SU-DHL-6 (cell line): ENCODE data around the gene KIDINS220.

Experiments
- CTCF ChIP-seq: fragments of 200-600 bp; sonication (generic); IDR thresholded peaks from one replicate; pipeline ENCODE4 v1.5.1; 2017; ENCODE audit warnings: antibody characterized with exemption, mild to moderate bottlenecking, low read length, moderate library complexity; ENCODE audit not compliant: insufficient read depth, poor library complexity, severe bottlenecking
- EZH2phosphoT487 ChIP-seq: fragments of 200-600 bp; sonication (generic), shearing (Covaris generic); conservative IDR thresholded peaks from 2 replicates; pipeline ENCODE4 v1.6.1; 2018; ENCODE audit warnings: mild to moderate bottlenecking, antibody characterized with exemption, low read length, moderate library complexity, mixed read lengths

- no peak for TF ChIP-seq CTCF
- TF ChIP-seq EZH2phosphoT487 = no peak
Measured at GRCh38 chr2:8767324-8767723, 70.1 kb downstream of the KIDINS220 start.
